Panc1 (cell line): Measurements from ENCODE around the gene EIF2D. TPM values are rescaled to one million over a fixed set of nuclear protein-coding genes. Genes with fewer than 3 reads are reported as not detected.

Experiments
- ATAC-seq: fragments of 200-7000 bp; cut with Tn5 transposase; 2 replicates; pipeline ENCODE4 v1.9.1; 2020; ENCODE audit warnings: mild to moderate bottlenecking, moderate library complexity
- Bru-seq: library from RNA; stranded (reverse); fragments of 400-500 nt; gene quantifications from one replicate; lab custom pipeline; 2021; lab: Mats Ljungman, UMichigan
- BruChase-seq, 2 experiments: library from RNA; stranded (reverse); fragments of 400-500 nt; gene quantifications; one replicate each; lab custom pipeline; 2021; lab: Mats Ljungman, UMichigan
- BruUV-seq: library from RNA; stranded (reverse); fragments of 400-500 nt; replicated peaks from 2 replicates; lab custom pipeline; 2021; lab: Mats Ljungman, UMichigan
- CTCF ChIA-PET: fragments of 300-600 bp; sonication (Branson Sonifier 250); formaldehyde crosslinking; loops from one replicate; lab custom pipeline; 2022; ENCODE audit warnings: antibody characterized with exemption; lab: Charles Lee
- POLR2A ChIA-PET: fragments of 300-600 bp; sonication (Branson Sonifier 250); formaldehyde crosslinking; loops from one replicate; lab custom pipeline; 2022; ENCODE audit warnings: antibody characterized with exemption; lab: Charles Lee
- DNase-seq: peaks from one replicate; pipeline ENCODE4 v3.0.0-alpha.2; 2010; ENCODE audit warnings: low read depth, low spot score
- H3K27ac ChIP-seq: 2 replicates; pipeline ENCODE4 v1.5.1; 2011; ENCODE audit warnings: mild to moderate bottlenecking, low read length, inconsistent platforms
- H3K27me3 ChIP-seq: fragments of 200-500 bp; sonication (Bioruptor generic); 2 replicates; pipeline ENCODE4 v1.6.0; 2014; ENCODE audit warnings: low read length, inconsistent platforms; ENCODE audit not compliant: control insufficient read depth, insufficient read depth
- H3K36me3 ChIP-seq: fragments of 200-500 bp; sonication (Bioruptor generic); 2 replicates; pipeline ENCODE4 v1.5.1; 2014; ENCODE audit warnings: inconsistent platforms, mild to moderate bottlenecking, low read length, moderate library complexity; ENCODE audit not compliant: control insufficient read depth, insufficient read depth
- H3K4me1 ChIP-seq: 2 replicates; pipeline ENCODE4 v1.5.1; 2011; ENCODE audit warnings: inconsistent platforms, mild to moderate bottlenecking, low read length, moderate library complexity; ENCODE audit not compliant: control insufficient read depth, insufficient read depth
- H3K4me3 ChIP-seq, 2 experiments: 2 replicates each; pipeline ENCODE4 v1.5.1; 2011 to 2012; ENCODE audit warnings: low read depth in 2 of 2, low read length in 2 of 2, mild to moderate bottlenecking in 2 of 2, inconsistent platforms in 1 of 2, moderate library complexity in 1 of 2
- H3K9me3 ChIP-seq: fragments of 200-500 bp; sonication (Bioruptor generic); 2 replicates; pipeline ENCODE4 v1.5.1; 2014; ENCODE audit warnings: low read depth, mild to moderate bottlenecking, inconsistent platforms, low read length, moderate library complexity; ENCODE audit not compliant: control insufficient read depth, insufficient read depth
- CTCF ChIP-seq: fragments of 450-650 bp; IDR thresholded peaks from 2 replicates; pipeline ENCODE4 v1.5.1; 2017; ENCODE audit warnings: mild to moderate bottlenecking
- POLR2AphosphoS5 ChIP-seq: IDR thresholded peaks from 2 replicates; pipeline ENCODE4 v1.6.1; 2012; ENCODE audit warnings: mild to moderate bottlenecking, low read depth, low read length, moderate library complexity
- REST ChIP-seq, 2 experiments: IDR thresholded peaks; 2 replicates each; pipeline ENCODE4 v1.6.1; 2011 to 2012; ENCODE audit warnings: low read depth in 2 of 2, control low read depth in 1 of 2, low read length in 1 of 2, mild to moderate bottlenecking in 1 of 2, moderate library complexity in 1 of 2; ENCODE audit not compliant: insufficient read depth in 1 of 2
- SIN3A ChIP-seq: IDR thresholded peaks from 2 replicates; pipeline ENCODE4 v1.6.1; 2012; ENCODE audit warnings: low read depth, mild to moderate bottlenecking, low read length, moderate library complexity, borderline replicate concordance; ENCODE audit not compliant: insufficient read depth
- TCF7L2 ChIP-seq: IDR thresholded peaks from 2 replicates; pipeline ENCODE4 v1.6.1; 2011; ENCODE audit warnings: mild to moderate bottlenecking, low read depth, low read length, inconsistent platforms
- in situ Hi-C: cut with HindIII; loops from 2 replicates; pipeline ENCODE4 v1.10.0; 2016; ENCODE audit warnings: low sequenced_read_pairs, low pct_unique_long_range_greater_than_20kb
- intact Hi-C: fragments of 100-400 bp; cut with micrococcal nuclease; formaldehyde crosslinking; loops from one replicate; pipeline ENCODE4 v1.10.0; 2022; ENCODE audit not compliant: unreplicated experiment
- long read RNA-seq: library from polyadenylated mRNA; unstranded; transcript quantifications from one replicate; pipeline ENCODE4 v2.0.0, GENCODE V29; 2021; ENCODE audit not compliant: unreplicated experiment
- polyA plus RNA-seq: library from polyadenylated mRNA; unstranded; fragments of >200 nt; gene quantifications from one replicate; pipeline ENCODE4 v1.2.1, GENCODE V29; 2012; ENCODE audit warnings: missing spikeins; ENCODE audit not compliant: insufficient read length
- total RNA-seq: library from RNA; stranded (reverse); gene quantifications from one replicate; pipeline ENCODE4 v1.2.1, GENCODE V29; 2021; ENCODE audit not compliant: unreplicated experiment

EIF2D gene
- total RNA-seq (28.7 TPM), Bru-seq, nascent RNA (percentile 69 among the genes with signal in this experiment), BruChase-seq, experiment 1, labeled RNA remaining after a 2-hour chase (percentile 77 among the genes with signal in this experiment), BruChase-seq, experiment 2, labeled RNA remaining after a 6-hour chase (percentile 68 among the genes with signal in this experiment)
- polyA plus RNA-seq, result 28.7 TPM
- long read RNA-seq, transcript EIF2D-201 (15 exons, 2,005 nt), result major isoform, 21 of 57 reads
- long read RNA-seq, partial matches to known transcripts, result 32 of 57 reads
- long read RNA-seq, other reads (novel, unspliced or antisense), result 4 of 57 reads

GRCh38 chr1:206612129-206612876, at the start of gene EIF2D:
Gene EIF2D (minus strand): TSS chr1:206612465. CDS start chr1:206612342, 123 bp downstream.
- intact Hi-C loops, result no loop called here
- CTCF ChIA-PET, result interaction anchor here (0.6 to 1.2 kb wide), 11 partner anchors 10 to 358 kb away, joined by 3 to 12 read pairs (median 5); partner anchors contain the start of gene FCAMR
- H3K27me3 ChIP-seq, result no peaks in the 10 kb centered on the region; the same call in 1 of the 2 replicates
- POLR2A ChIA-PET, result interaction anchor here (0.6 to 1.2 kb wide), 8 partner anchors 13 to 545 kb away, joined by 3 to 6 read pairs (median 4); partner anchors contain the start of genes DYRK3 and MAPKAPK2
- in situ Hi-C loops, result no loop called here
- ATAC-seq (peak; percentile 98), DNase-seq (peak; percentile 66)
- no peaks in the 10 kb centered on the region for H3K9me3 ChIP-seq
- TF ChIP-seq POLR2AphosphoS5, result peak; percentile 93
- no peak for TF ChIP-seq TCF7L2
- peak in 1 of 2 experiments; percentile 70; a peak in 1 of 4 replicates for TF ChIP-seq REST (IDR thresholded peaks at IDR 0.05; ENCODE audit: insufficient read depth in 1 of 2, low read depth in 2 of 2, low read length in 1 of 2)
- peak; percentile 83; the same call in 1 of the 2 replicates for TF ChIP-seq SIN3A
- peak; percentile 99 for TF ChIP-seq CTCF
- peak within 1 kb of the TSS; percentile 95 for H3K27ac ChIP-seq
- BruUV-seq, result no TSS peak
- H3K36me3 ChIP-seq, result peaks cover 7% of the 10 kb centered on the region; the same call in 1 of the 2 replicates
- H3K4me3 ChIP-seq, result peak within 1 kb of the TSS; percentile 89
- H3K4me1 ChIP-seq, result 0 out of 2 replicates have a peak, but pooled peaks cover 5% of the 10 kb centered on the region

GRCh38 chr1:206661161-206661820, 49.0 kb upstream of the EIF2D start:
- H3K4me3 ChIP-seq, result no peak overlapping the region
- H3K9me3 ChIP-seq, result no peaks in the 10 kb centered on the region
- no TSS peak for BruUV-seq
- intact Hi-C loops, result no loop called here
- peaks cover 11% of the 10 kb centered on the region; the same call in 1 of the 2 replicates for H3K27me3 ChIP-seq
- ChIA-PET CTCF (no interaction called here), POLR2A (no interaction called here)
- no peak for ATAC-seq
- no peak for TF ChIP-seq TCF7L2
- no peak for TF ChIP-seq SIN3A
- no peak for TF ChIP-seq REST (IDR thresholded peaks at IDR 0.05; ENCODE audit: insufficient read depth in 1 of 2, low read depth in 2 of 2, low read length in 1 of 2)
- no peak for TF ChIP-seq CTCF
- no peak for TF ChIP-seq POLR2AphosphoS5
- in situ Hi-C loops, result no loop called here
- H3K36me3 ChIP-seq, result no peaks in the 10 kb centered on the region
- no peaks in the 10 kb centered on the region for H3K4me1 ChIP-seq
- H3K27ac ChIP-seq, result no peak overlapping the region
- no peak for DNase-seq
